ENCODE results near the gene SCG3. TPM values are rescaled to one million over a fixed set of nuclear protein-coding genes. Genes with fewer than 3 reads are reported as not detected.

SCG3 gene
- polyA plus RNA-seq: 61.3 and 68.7 TPM in 2 replicates
- polyA minus RNA-seq: 76.2 and 117 TPM in 2 replicates

DNA sequence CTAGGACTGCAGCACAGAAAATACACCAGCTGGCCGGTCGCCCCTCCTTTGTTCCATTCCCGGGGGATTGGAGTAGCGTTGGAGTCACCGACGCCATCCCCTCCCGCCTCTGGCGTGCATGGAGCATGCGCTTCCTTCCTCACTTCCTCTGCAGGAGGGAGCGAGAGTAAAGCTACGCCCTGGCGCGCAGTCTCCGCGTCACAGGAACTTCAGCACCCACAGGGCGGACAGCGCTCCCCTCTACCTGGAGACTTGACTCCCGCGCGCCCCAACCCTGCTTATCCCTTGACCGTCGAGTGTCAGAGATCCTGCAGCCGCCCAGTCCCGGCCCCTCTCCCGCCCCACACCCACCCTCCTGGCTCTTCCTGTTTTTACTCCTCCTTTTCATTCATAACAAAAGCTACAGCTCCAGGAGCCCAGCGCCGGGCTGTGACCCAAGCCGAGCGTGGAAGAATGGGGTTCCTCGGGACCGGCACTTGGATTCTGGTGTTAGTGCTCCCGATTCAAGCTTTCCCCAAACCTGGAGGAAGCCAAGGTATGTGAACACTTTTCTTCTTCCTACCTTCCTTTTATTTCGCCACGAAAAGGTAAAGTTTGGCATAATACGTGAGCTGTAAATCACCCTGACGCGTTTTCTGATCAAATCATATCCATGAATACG is at the start of gene SCG3:
Gene SCG3 (plus strand): TSS at position 201 of the 661 bp plus-strand sequence. CDS start 253 bp downstream, at position 454.
- Histone ChIP-seq H3K27ac (ENCODE audit: low read length) (peak within 1 kb of the TSS; percentile 81), H3K4me2 (ENCODE audit: low read length) (peak within 1 kb of the TSS; percentile 91), H3K27me3 (ENCODE audit: insufficient read depth, low read depth, low read length) (peaks cover 5% of the 10 kb centered on the region), H3K36me3 (ENCODE audit: insufficient read depth, low read length) (no peaks in the 10 kb centered on the region), H3K9ac (ENCODE audit: low read length) (peak within 1 kb of the TSS; percentile 75), H3F3A (ENCODE audit: insufficient read depth, low read length, poor library complexity, severe bottlenecking) (peaks cover 4% of the 10 kb centered on the region), H4K20me1 (ENCODE audit: insufficient read depth) (no peaks in the 10 kb centered on the region), H3K79me2 (replicated peaks; ENCODE audit: insufficient read depth, low read length) (peaks cover 23% of the 10 kb centered on the region), H3K9me2 (ENCODE audit: insufficient read depth, low read length) (no peaks in the 10 kb centered on the region), H3K4me3 (ENCODE audit: low read length) (peak within 1 kb of the TSS; percentile 85), H3K9me3 (ENCODE audit: low read length) (no peaks in the 10 kb centered on the region), H2AFZ (ENCODE audit: low read depth, low read length) (peak within 1 kb of the TSS; percentile 93)
- TF ChIP-seq POLR2AphosphoS5 (IDR thresholded peaks at IDR 0.05) (peak; percentile 97), MXI1 (conservative IDR thresholded peaks at IDR 0.05; ENCODE audit: poor library complexity, severe bottlenecking) (peak; percentile 88), EP300 (conservative IDR thresholded peaks at IDR 0.05; ENCODE audit: poor library complexity, severe bottlenecking) (peak; percentile 55), SMC3 (conservative IDR thresholded peaks at IDR 0.05; ENCODE audit: poor library complexity) (no peak), RAD21 (conservative IDR thresholded peaks at IDR 0.05) (no peak), TAF1 (IDR thresholded peaks at IDR 0.05; ENCODE audit: low read depth) (peak; percentile 84)
- TF ChIP-seq, protein P1, sequence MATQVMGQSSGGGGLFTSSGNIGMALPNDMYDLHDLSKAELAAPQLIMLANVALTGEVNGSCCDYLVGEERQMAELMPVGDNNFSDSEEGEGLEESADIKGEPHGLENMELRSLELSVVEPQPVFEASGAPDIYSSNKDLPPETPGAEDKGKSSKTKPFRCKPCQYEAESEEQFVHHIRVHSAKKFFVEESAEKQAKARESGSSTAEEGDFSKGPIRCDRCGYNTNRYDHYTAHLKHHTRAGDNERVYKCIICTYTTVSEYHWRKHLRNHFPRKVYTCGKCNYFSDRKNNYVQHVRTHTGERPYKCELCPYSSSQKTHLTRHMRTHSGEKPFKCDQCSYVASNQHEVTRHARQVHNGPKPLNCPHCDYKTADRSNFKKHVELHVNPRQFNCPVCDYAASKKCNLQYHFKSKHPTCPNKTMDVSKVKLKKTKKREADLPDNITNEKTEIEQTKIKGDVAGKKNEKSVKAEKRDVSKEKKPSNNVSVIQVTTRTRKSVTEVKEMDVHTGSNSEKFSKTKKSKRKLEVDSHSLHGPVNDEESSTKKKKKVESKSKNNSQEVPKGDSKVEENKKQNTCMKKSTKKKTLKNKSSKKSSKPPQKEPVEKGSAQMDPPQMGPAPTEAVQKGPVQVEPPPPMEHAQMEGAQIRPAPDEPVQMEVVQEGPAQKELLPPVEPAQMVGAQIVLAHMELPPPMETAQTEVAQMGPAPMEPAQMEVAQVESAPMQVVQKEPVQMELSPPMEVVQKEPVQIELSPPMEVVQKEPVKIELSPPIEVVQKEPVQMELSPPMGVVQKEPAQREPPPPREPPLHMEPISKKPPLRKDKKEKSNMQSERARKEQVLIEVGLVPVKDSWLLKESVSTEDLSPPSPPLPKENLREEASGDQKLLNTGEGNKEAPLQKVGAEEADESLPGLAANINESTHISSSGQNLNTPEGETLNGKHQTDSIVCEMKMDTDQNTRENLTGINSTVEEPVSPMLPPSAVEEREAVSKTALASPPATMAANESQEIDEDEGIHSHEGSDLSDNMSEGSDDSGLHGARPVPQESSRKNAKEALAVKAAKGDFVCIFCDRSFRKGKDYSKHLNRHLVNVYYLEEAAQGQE (IDR thresholded peaks at IDR 0.05; ENCODE audit: borderline replicate concordance): peak; percentile 94
- TF ChIP-seq, protein P2, sequence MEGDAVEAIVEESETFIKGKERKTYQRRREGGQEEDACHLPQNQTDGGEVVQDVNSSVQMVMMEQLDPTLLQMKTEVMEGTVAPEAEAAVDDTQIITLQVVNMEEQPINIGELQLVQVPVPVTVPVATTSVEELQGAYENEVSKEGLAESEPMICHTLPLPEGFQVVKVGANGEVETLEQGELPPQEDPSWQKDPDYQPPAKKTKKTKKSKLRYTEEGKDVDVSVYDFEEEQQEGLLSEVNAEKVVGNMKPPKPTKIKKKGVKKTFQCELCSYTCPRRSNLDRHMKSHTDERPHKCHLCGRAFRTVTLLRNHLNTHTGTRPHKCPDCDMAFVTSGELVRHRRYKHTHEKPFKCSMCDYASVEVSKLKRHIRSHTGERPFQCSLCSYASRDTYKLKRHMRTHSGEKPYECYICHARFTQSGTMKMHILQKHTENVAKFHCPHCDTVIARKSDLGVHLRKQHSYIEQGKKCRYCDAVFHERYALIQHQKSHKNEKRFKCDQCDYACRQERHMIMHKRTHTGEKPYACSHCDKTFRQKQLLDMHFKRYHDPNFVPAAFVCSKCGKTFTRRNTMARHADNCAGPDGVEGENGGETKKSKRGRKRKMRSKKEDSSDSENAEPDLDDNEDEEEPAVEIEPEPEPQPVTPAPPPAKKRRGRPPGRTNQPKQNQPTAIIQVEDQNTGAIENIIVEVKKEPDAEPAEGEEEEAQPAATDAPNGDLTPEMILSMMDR (IDR thresholded peaks at IDR 0.05; ENCODE audit: poor library complexity, severe bottlenecking): no peak

GRCh38 chr15:51634591-51635198 is 46.6 kb upstream of the SCG3 start:
- Histone ChIP-seq H3K9me2 (ENCODE audit: insufficient read depth, low read length) (no peaks in the 10 kb centered on the region), H3K4me2 (ENCODE audit: low read length) (no peak overlapping the region), H3K27ac (ENCODE audit: low read length) (no peak overlapping the region), H3K9me3 (ENCODE audit: low read length) (no peaks in the 10 kb centered on the region), H3F3A (ENCODE audit: insufficient read depth, low read length, poor library complexity, severe bottlenecking) (no peaks in the 10 kb centered on the region), H4K20me1 (ENCODE audit: insufficient read depth) (no peaks in the 10 kb centered on the region), H3K36me3 (ENCODE audit: insufficient read depth, low read length) (no peaks in the 10 kb centered on the region), H3K9ac (ENCODE audit: low read length) (no peak overlapping the region), H2AFZ (ENCODE audit: low read depth, low read length) (no peak overlapping the region), H3K4me3 (ENCODE audit: low read length) (no peak overlapping the region), H3K27me3 (ENCODE audit: insufficient read depth, low read depth, low read length) (no peaks in the 10 kb centered on the region), H3K79me2 (replicated peaks; ENCODE audit: insufficient read depth, low read length) (no peaks in the 10 kb centered on the region)
- no peak for TF ChIP-seq POLR2AphosphoS5 (IDR thresholded peaks at IDR 0.05)

Data from neural cell (in vitro differentiated cells).